GM12878 (cell line): ENCODE results near the gene CPT1C. TPM values are rescaled to one million over a fixed set of nuclear protein-coding genes. Genes with fewer than 3 reads are reported as not detected.

ENCODE experiments used
- ATAC-seq: fragments of 200-7000 bp; cut with Tn5 transposase; 3 replicates; pipeline ENCODE4 v1.9.1; 2020; ENCODE audit warnings: mild to moderate bottlenecking, moderate library complexity
- BruUV-seq: library from RNA; stranded (reverse); fragments of 400-500 nt; replicated peaks from 2 replicates; lab custom pipeline; 2021; lab: Mats Ljungman, UMichigan
- CTCF ChIA-PET: fragments of 300-600 bp; sonication (Branson Sonifier 250); formaldehyde crosslinking; extraction: SDS; loops from one replicate; lab custom pipeline; 2021; ENCODE audit warnings: inconsistent platforms; lab: Yijun Ruan, JAX
- POLR2A ChIA-PET: fragments of 350-600 bp; formaldehyde crosslinking; extraction: SDS; loops from one replicate; lab custom pipeline; 2021; ENCODE audit warnings: inconsistent platforms; lab: Charles Lee
- RAD21 ChIA-PET: fragments of 300-600 bp; sonication (Branson Sonifier 250); formaldehyde crosslinking; loops from one replicate; lab custom pipeline; 2023; ENCODE audit warnings: antibody characterized with exemption; ENCODE audit not compliant: unreplicated experiment; lab: Charles Lee
- SMC1A ChIA-PET: fragments of 300-600 bp; sonication (Branson Sonifier 250); formaldehyde crosslinking; loops from one replicate; lab custom pipeline; 2023; ENCODE audit not compliant: unreplicated experiment, uncharacterized antibody; lab: Charles Lee
- DNase-seq: peaks from one replicate; pipeline ENCODE4 v3.0.0-alpha.2; 2011; ENCODE audit warnings: low read depth, low spot score
- FAIRE-seq: peaks from 3 replicates; lab custom pipeline; 2011; peaks lifted over from hg19 to GRCh38; lab: Jason Lieb, UNC
- H2AFZ ChIP-seq: 2 replicates; pipeline ENCODE4 v1.6.0; 2011; ENCODE audit warnings: low read depth, low read length, control low read depth; ENCODE audit not compliant: control insufficient read depth
- H3K27ac ChIP-seq: 2 replicates; pipeline ENCODE4 v1.5.1; 2011; ENCODE audit warnings: control low read depth; ENCODE audit not compliant: control insufficient read depth, insufficient read depth
- H3K27me3 ChIP-seq, 2 experiments: replicated peaks in 1 of 2; 2 replicates each; pipeline versions ENCODE4 v1.6.0 to v1.6.1; 2011; ENCODE audit warnings: low read length in 1 of 2; ENCODE audit not compliant: control insufficient read depth in 2 of 2, insufficient read depth in 2 of 2
- H3K36me3 ChIP-seq, 2 experiments: 2 replicates each; pipeline ENCODE4 v1.5.1; 2011; ENCODE audit warnings: low read length in 1 of 2; ENCODE audit not compliant: control insufficient read depth in 2 of 2, insufficient read depth in 2 of 2
- H3K4me1 ChIP-seq: 2 replicates; pipeline ENCODE4 v1.6.1; 2011; ENCODE audit warnings: mild to moderate bottlenecking, low read length, moderate library complexity, mixed read lengths; ENCODE audit not compliant: control insufficient read depth, insufficient read depth
- H3K4me2 ChIP-seq: 2 replicates; pipeline ENCODE4 v1.6.0; 2011; ENCODE audit warnings: control low read depth; ENCODE audit not compliant: control insufficient read depth, insufficient read depth
- H3K4me3 ChIP-seq: fragments of 200-600 bp; sonication (generic); 2 replicates; pipeline ENCODE4 v1.5.1; 2016
- H3K79me2 ChIP-seq: 2 replicates; pipeline ENCODE4 v1.6.0; 2011; ENCODE audit warnings: low read length; ENCODE audit not compliant: control insufficient read depth, insufficient read depth
- H3K9ac ChIP-seq: 2 replicates; pipeline ENCODE4 v1.8.0; 2011; ENCODE audit warnings: low read length, control low read depth, mixed read lengths; ENCODE audit not compliant: control insufficient read depth, insufficient read depth
- H3K9me3 ChIP-seq: replicated peaks from 3 replicates; pipeline ENCODE4 v1.5.1; 2011; ENCODE audit warnings: mild to moderate bottlenecking, low read length; ENCODE audit not compliant: control insufficient read depth, insufficient read depth
- H4K20me1 ChIP-seq: 2 replicates; pipeline ENCODE4 v1.6.0; 2011; ENCODE audit not compliant: control insufficient read depth, insufficient read depth
- ASH2L ChIP-seq: fragments of 300-600, 200-600 bp; sonication (generic); IDR thresholded peaks from 2 replicates; pipeline ENCODE4 v1.6.1; 2017; ENCODE audit warnings: low read depth, mild to moderate bottlenecking, borderline replicate concordance
- CEBPZ ChIP-seq: fragments of 150-350 bp; IDR thresholded peaks from 2 replicates; pipeline ENCODE4 v1.6.1; 2016; ENCODE audit warnings: low read depth, low read length
- E2F8 ChIP-seq: fragments of 450-650 bp; IDR thresholded peaks from 2 replicates; pipeline ENCODE4 v1.6.1; 2018; ENCODE audit warnings: mild to moderate bottlenecking, low read depth, moderate library complexity; ENCODE audit not compliant: partially characterized antibody
- IRF4 ChIP-seq: IDR thresholded peaks from 2 replicates; pipeline ENCODE4 v1.6.1; 2011; ENCODE audit warnings: low read depth, low read length
- MAX ChIP-seq: IDR thresholded peaks from 2 replicates; pipeline ENCODE4 v1.6.1; 2012; ENCODE audit warnings: low read depth, low read length, improper control_type of control experiment
- RCOR1 ChIP-seq: conservative IDR thresholded peaks from 2 replicates; pipeline ENCODE4 v1.6.1; 2012; ENCODE audit warnings: low read depth, low read length, improper control_type of control experiment
- RELA ChIP-seq: fragments of 450-650 bp; IDR thresholded peaks from 2 replicates; pipeline ENCODE4 v1.8.0; 2014; ENCODE audit warnings: borderline replicate concordance; ENCODE audit not compliant: partially characterized antibody
- SREBF1 ChIP-seq: IDR thresholded peaks from 2 replicates; pipeline ENCODE4 v1.6.1; 2012; ENCODE audit warnings: mild to moderate bottlenecking, low read length
- ZNF384 ChIP-seq: IDR thresholded peaks from 2 replicates; pipeline ENCODE4 v1.6.1; 2012; ENCODE audit warnings: low read depth, mild to moderate bottlenecking, low read length, improper control_type of control experiment, borderline replicate concordance
- WGBS: methylation state at CpG from one replicate; pipeline ENCODE4 v1.1.6; 2016; ENCODE audit warnings: low lambda C conversion rate; ENCODE audit not compliant: insufficient replicate concordance, insufficient coverage; ENCODE audit errors: missing lambda C conversion rate; 5-methylcytosine and 5-hydroxymethylcytosine counted together
- in situ Hi-C: fragments of 300-500 bp; cut with MboI; formaldehyde crosslinking; loops from 9 replicates; pipeline ENCODE4 v1.14.3; 2018; ENCODE audit warnings: mixed read lengths
- intact Hi-C: fragments of 100-400 bp; cut with micrococcal nuclease; formaldehyde crosslinking; loops from one replicate; pipeline ENCODE4 v1.14.2; 2022; ENCODE audit not compliant: unreplicated experiment
- polyA plus RNA-seq, 11 experiments: library from polyadenylated mRNA; depleted of rRNA in 4 of 11; unstranded in 6 of 11; stranded (reverse) in 5 of 11; fragments of >200 nt; fragmentation: Nextera tagmentation in 4 of 11; fragmentation: Illumina TruSeq in 1 of 11; extraction: Ambion mirVana in 4 of 11; extraction: Trizol in 1 of 11; gene quantifications; 1 replicate in 1 of 11; 2 replicates in 10 of 11; pipeline versions ENCODE4 v1.2.1 to v1.2.3, GENCODE V29; 2011 to 2016; ENCODE audit warnings: inconsistent platforms in 2 of 11, missing spikeins in 2 of 11, low read depth in 1 of 11
- total RNA-seq, 4 experiments: library from RNA; depleted of rRNA in 3 of 4; stranded (reverse); fragments of >200 nt in 3 of 4; fragmentation: Illumina TruSeq in 1 of 4; extraction: Trizol in 1 of 4; gene quantifications; 2 replicates each; pipeline versions ENCODE4 v1.2.1 to v1.2.3, GENCODE V29; 2013 to 2021

CPT1C gene
- total and polyA plus RNA-seq, 10 of the 15 experiments (the other 5 are each of a cell fraction or from before 2014, with no cell fraction given), result 0.04 to 0.56 (median 0.21) TPM; not detected in 3

- TF ChIP-seq E2F8, result no peak
- TF ChIP-seq ASH2L, result no peak
- no peak for TF ChIP-seq MAX
- TF ChIP-seq RELA, result no peak
- TF ChIP-seq, all 136 proteins: peak for 0
These were observed 21.4 kb upstream of the CPT1C start (continued) for GRCh38 chr19:49669516-49669915.

GRCh38 chr19:49672131-49672919 is 18.6 kb upstream of the CPT1C start:
- Histone ChIP-seq H3K27me3 (no peaks in the 10 kb centered on the region), H4K20me1 (no peaks in the 10 kb centered on the region), H2AFZ (peak overlapping the region; percentile 81), H3K27ac (peak overlapping the region; percentile 51; the same call in 1 of the 2 replicates), H3K79me2 (peaks cover 3% of the 10 kb centered on the region), H3K36me3 (no peaks in the 10 kb centered on the region; a peak in 2 of 4 replicates), H3K4me2 (peak overlapping the region; percentile 77), H3K4me1 (peaks cover 28% of the 10 kb centered on the region), H3K9me3 (no peaks in the 10 kb centered on the region), H3K4me3 (no peak overlapping the region), H3K9ac (peak overlapping the region; percentile 52; the same call in 1 of the 2 replicates)
- 11% methylated on average over 27 of the region's 28 CpGs for WGBS
- SMC1A ChIA-PET, result interaction anchor here (1.0 to 2.9 kb wide), 6 partner anchors 9 to 102 kb away, joined by 3 to 15 read pairs (median 5); partner anchors contain the start of genes NOSIP, PRRG2 and RRAS
- CTCF ChIA-PET, result interaction anchor here (0.7 to 10.5 kb wide), 20 partner anchors 6 to 202 kb away, joined by 3 to 130 read pairs (median 4); partner anchors contain the start of genes BCL2L12, IRF3, NOSIP and PRRG2
- RAD21 ChIA-PET, result interaction anchor here (1.2 to 8.6 kb wide), 3 partner anchors 7 to 102 kb away, joined by 3 to 131 read pairs (median 34); partner anchors contain the start of genes BCL2L12, IRF3, RRAS and SCAF1
- BruUV-seq, result no TSS peak
- POLR2A ChIA-PET, result interaction anchor here (0.5 to 11.2 kb wide), 7 partner anchors 6 to 219 kb away, joined by 3 to 200 read pairs (median 6); partner anchors contain the start of genes BCL2L12, IRF3, NOSIP and PRRG2
- ATAC-seq (peak; percentile 52), FAIRE-seq (peak; percentile 62), DNase-seq (no peak)
- in situ Hi-C loops (no loop called here), intact Hi-C loops (no loop called here)
- TF ChIP-seq RCOR1 (no peak; the same call in 1 of the 2 replicates), IRF4 (no peak), CEBPZ (no peak), MAX (no peak), ZNF384 (no peak), SREBF1 (no peak), RELA (no peak)
